ENCODE data around the gene ILF3. TPM values are rescaled to one million over a fixed set of nuclear protein-coding genes. Genes with fewer than 3 reads are reported as not detected.
"Not testable (repeated sequence)": the region's sequence is repeated elsewhere in the genome, so short reads cannot be mapped to it uniquely, and the experiment has no call there.

ILF3 gene
- total RNA-seq, 1 donor from 2014 or later: 536 TPM

DNA sequence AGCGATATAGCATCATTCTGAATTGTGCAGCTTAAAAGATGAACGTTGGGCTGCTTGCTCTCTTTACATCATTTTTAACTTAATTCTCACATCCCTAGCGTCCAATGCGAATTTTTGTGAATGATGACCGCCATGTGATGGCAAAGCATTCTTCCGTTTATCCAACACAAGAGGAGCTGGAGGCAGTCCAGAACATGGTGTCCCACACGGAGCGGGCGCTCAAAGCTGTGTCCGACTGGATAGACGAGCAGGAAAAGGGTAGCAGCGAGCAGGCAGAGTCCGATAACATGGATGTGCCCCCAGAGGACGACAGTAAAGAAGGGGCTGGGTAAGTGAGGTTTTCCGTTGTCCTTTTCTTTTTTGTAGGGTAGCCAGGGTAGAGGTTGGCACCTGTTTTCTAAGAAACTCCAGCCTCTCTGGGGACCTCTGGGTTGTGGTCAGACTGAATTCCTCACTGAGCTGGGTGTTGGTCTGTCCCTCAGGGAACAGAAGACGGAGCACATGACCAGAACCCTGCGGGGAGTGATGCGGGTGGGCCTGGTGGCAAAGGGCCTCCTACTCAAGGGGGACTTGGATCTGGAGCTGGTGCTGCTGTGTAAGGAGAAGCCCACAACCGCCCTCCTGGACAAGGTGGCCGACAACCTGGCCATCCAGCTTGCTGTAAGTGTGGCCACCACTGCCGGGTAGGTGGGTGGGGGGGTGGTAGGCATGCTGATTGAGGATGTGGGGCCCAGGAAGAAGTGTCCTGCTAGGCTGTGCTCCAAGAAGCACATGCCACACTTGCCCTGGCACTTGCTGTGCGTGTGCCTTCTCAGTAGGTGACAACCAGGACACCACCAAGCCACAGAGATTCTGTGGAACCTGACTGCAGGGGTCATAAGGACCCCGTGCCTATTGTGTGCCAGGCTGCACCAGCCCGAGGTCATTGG lies 17.0 kb downstream of the ILF3 start:
- Mint-ChIP-seq H3K9me3 (ENCODE audit: unreplicated experiment) (no peaks in the 10 kb centered on the region), H3K4me1 (ENCODE audit: low read depth, unreplicated experiment) (peaks cover 7% of the 10 kb centered on the region), H3K36me3 (ENCODE audit: unreplicated experiment) (no peaks in the 10 kb centered on the region), H3K27me3 (ENCODE audit: unreplicated experiment) (peaks cover 2% of the 10 kb centered on the region), H3K27ac (ENCODE audit: unreplicated experiment) (peak overlapping the region; percentile 31), H3K4me3 (ENCODE audit: unreplicated experiment) (no peak overlapping the region)
- DNase-seq: no peak
- TF ChIP-seq, protein P1, sequence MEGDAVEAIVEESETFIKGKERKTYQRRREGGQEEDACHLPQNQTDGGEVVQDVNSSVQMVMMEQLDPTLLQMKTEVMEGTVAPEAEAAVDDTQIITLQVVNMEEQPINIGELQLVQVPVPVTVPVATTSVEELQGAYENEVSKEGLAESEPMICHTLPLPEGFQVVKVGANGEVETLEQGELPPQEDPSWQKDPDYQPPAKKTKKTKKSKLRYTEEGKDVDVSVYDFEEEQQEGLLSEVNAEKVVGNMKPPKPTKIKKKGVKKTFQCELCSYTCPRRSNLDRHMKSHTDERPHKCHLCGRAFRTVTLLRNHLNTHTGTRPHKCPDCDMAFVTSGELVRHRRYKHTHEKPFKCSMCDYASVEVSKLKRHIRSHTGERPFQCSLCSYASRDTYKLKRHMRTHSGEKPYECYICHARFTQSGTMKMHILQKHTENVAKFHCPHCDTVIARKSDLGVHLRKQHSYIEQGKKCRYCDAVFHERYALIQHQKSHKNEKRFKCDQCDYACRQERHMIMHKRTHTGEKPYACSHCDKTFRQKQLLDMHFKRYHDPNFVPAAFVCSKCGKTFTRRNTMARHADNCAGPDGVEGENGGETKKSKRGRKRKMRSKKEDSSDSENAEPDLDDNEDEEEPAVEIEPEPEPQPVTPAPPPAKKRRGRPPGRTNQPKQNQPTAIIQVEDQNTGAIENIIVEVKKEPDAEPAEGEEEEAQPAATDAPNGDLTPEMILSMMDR (IDR thresholded peaks at IDR 0.05; ENCODE audit: partially characterized antibody, unreplicated experiment): no peak

DNA sequence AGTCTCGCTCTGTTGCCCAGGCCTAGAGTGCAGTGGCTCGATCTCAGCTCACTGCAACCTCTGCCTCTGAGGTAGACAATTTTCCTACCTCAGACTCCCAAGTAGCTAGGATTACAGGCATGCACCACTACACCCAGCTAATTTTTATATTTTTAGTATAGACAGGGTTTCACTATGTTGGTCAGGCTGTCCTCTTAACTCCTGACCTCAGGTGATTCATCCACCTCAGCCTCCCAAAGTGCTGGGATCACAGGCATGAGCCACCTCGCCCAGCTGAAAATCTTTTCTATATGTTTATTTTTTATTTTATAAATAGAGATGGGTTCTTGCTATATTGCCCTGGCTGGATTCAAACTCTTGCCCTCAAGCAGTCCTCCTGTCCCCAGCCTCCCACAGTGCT lies 17.8 kb downstream of the ILF3 start:
- H3K4me1 Mint-ChIP-seq (ENCODE audit: low read depth, unreplicated experiment); DNase-seq; H3K27ac Mint-ChIP-seq (ENCODE audit: unreplicated experiment); H3K27me3 Mint-ChIP-seq (ENCODE audit: unreplicated experiment); H3K36me3 Mint-ChIP-seq (ENCODE audit: unreplicated experiment); H3K4me3 Mint-ChIP-seq (ENCODE audit: unreplicated experiment); H3K9me3 Mint-ChIP-seq (ENCODE audit: unreplicated experiment): not testable (repeated sequence)

- not testable (repeated sequence) for H3K27me3 Mint-ChIP-seq (ENCODE audit: unreplicated experiment); H3K36me3 Mint-ChIP-seq (ENCODE audit: unreplicated experiment); DNase-seq; H3K27ac Mint-ChIP-seq (ENCODE audit: unreplicated experiment); H3K4me1 Mint-ChIP-seq (ENCODE audit: low read depth, unreplicated experiment); H3K9me3 Mint-ChIP-seq (ENCODE audit: unreplicated experiment); H3K4me3 Mint-ChIP-seq (ENCODE audit: unreplicated experiment)
Observed at GRCh38 chr19:10675214-10675613, 21.1 kb downstream of the ILF3 start.

- Mint-ChIP-seq H3K4me3 (ENCODE audit: unreplicated experiment) (no peak overlapping the region), H3K27me3 (ENCODE audit: unreplicated experiment) (peaks cover 2% of the 10 kb centered on the region), H3K36me3 (ENCODE audit: unreplicated experiment) (no peaks in the 10 kb centered on the region), H3K27ac (ENCODE audit: unreplicated experiment) (no peak overlapping the region), H3K9me3 (ENCODE audit: unreplicated experiment) (peaks cover 3% of the 10 kb centered on the region), H3K4me1 (ENCODE audit: low read depth, unreplicated experiment) (no peaks in the 10 kb centered on the region)
- TF ChIP-seq, protein P1 (IDR thresholded peaks at IDR 0.05; ENCODE audit: partially characterized antibody, unreplicated experiment): no peak
- no peak for DNase-seq
Observed at GRCh38 chr19:10677751-10678150, 23.6 kb downstream of the ILF3 start.

DNA sequence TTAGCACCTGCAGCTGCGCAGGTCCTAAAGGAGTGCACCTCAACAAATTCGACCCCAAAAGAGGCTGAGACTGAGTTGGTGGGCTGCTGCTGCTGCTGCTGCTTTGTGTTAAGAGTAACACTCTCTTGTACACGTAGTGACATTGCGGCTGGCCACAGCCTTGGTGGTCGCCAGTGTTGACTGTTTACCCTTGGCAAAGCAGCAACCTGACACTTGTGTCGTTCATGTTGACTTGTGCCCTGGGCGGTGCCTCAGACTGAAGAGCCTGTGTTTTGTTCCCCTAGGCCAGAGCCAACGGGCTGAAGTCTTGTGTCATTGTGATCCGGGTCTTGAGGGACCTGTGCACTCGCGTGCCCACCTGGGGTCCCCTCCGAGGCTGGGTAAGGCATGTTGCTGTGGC lies 24.7 kb downstream of the ILF3 start:
- TF ChIP-seq, protein P1 (IDR thresholded peaks at IDR 0.05; ENCODE audit: partially characterized antibody, unreplicated experiment): no peak
- Mint-ChIP-seq H3K4me3 (ENCODE audit: unreplicated experiment) (no peak overlapping the region), H3K9me3 (ENCODE audit: unreplicated experiment) (peaks cover 3% of the 10 kb centered on the region), H3K4me1 (ENCODE audit: low read depth, unreplicated experiment) (no peaks in the 10 kb centered on the region), H3K27me3 (ENCODE audit: unreplicated experiment) (peaks cover 5% of the 10 kb centered on the region), H3K36me3 (ENCODE audit: unreplicated experiment) (no peaks in the 10 kb centered on the region), H3K27ac (ENCODE audit: unreplicated experiment) (no peak overlapping the region)
- no peak for DNase-seq

GRCh38 chr19:10679743-10680142 lies 25.6 kb downstream of the ILF3 start:
- H3K27me3 Mint-ChIP-seq (ENCODE audit: unreplicated experiment): peaks cover 5% of the 10 kb centered on the region
- H3K9me3 Mint-ChIP-seq (ENCODE audit: unreplicated experiment): peaks cover 3% of the 10 kb centered on the region
- H3K36me3 Mint-ChIP-seq (ENCODE audit: unreplicated experiment): no peaks in the 10 kb centered on the region
- DNase-seq: no peak
- TF ChIP-seq, protein P1 (IDR thresholded peaks at IDR 0.05; ENCODE audit: partially characterized antibody, unreplicated experiment): no peak
- no peaks in the 10 kb centered on the region for H3K4me1 Mint-ChIP-seq (ENCODE audit: low read depth, unreplicated experiment)
- no peak overlapping the region for H3K27ac Mint-ChIP-seq (ENCODE audit: unreplicated experiment)
- H3K4me3 Mint-ChIP-seq (ENCODE audit: unreplicated experiment): no peak overlapping the region
